Lower leg skin (tissue), 3 donors: Measurements from ENCODE around the gene TMEM117.

Source experiments
- CTCF ChIP-seq, 3 donors: fragments of 450-650 bp; IDR thresholded peaks; one replicate each; pipeline ENCODE4 v1.5.1; 2016; ENCODE audit warnings: antibody characterized with exemption in 3 of 3, mild to moderate bottlenecking in 3 of 3, moderate library complexity in 2 of 3
- POLR2A ChIP-seq, 2 donors: fragments of 450-650 bp; IDR thresholded peaks; one replicate each; pipeline ENCODE4 v1.6.1; 2016 to 2017; ENCODE audit warnings: antibody characterized with exemption in 2 of 2, mild to moderate bottlenecking in 1 of 2, moderate library complexity in 1 of 2

- no peak for TF ChIP-seq POLR2A (IDR thresholded peaks at IDR 0.05)
- TF ChIP-seq CTCF (IDR thresholded peaks at IDR 0.05) = no peak
Measured at GRCh38 chr12:44053549-44054127, 217.8 kb downstream of the TMEM117 start.
